Suppressor macrophage treated with lipopolysaccharide for 4 hours (primary cell): Measurements from ENCODE around the gene MBIP.
"Not testable (repeated sequence)": the region's sequence is repeated elsewhere in the genome, so short reads cannot be mapped to it uniquely, and the experiment has no call there.

ENCODE experiments used
- DNase-seq: peaks from one replicate; pipeline ENCODE4 v3.0.0-alpha.2; 2020

Gene MBIP

GRCh38 chr14:36320200-36320896, at the start of gene MBIP:
TSS of gene MBIP (minus strand) at chr14:36320637. CDS start at chr14:36320588, 49 bp downstream.
- peak; percentile 97 for DNase-seq

GRCh38 chr14:36367985-36368774, 47.7 kb upstream of the MBIP start:
- no peak for DNase-seq

GRCh38 chr14:36365766-36366165, 45.3 kb upstream of the MBIP start:
- DNase-seq = no peak

GRCh38 chr14:36363704-36364103, 43.3 kb upstream of the MBIP start:
- no peak for DNase-seq

GRCh38 chr14:36362648-36363047, 42.2 kb upstream of the MBIP start:
- no peak for DNase-seq

GRCh38 chr14:36361210-36361853, 40.9 kb upstream of the MBIP start:
- DNase-seq = peak; percentile 51

- no peak for DNase-seq
These were observed 36.4 kb upstream of the MBIP start for GRCh38 chr14:36356862-36357261.

GRCh38 chr14:36346052-36346451, 25.6 kb upstream of the MBIP start:
- no peak for DNase-seq

- DNase-seq = no peak
These were observed 23.8 kb upstream of the MBIP start for GRCh38 chr14:36344211-36344610.

- DNase-seq = not testable (repeated sequence)
These were observed 21.4 kb upstream of the MBIP start for GRCh38 chr14:36341811-36342210.

GRCh38 chr14:36340276-36340890, 19.9 kb upstream of the MBIP start:
- no peak for DNase-seq

- DNase-seq = peak; percentile 24
These were observed 19.4 kb upstream of the MBIP start for GRCh38 chr14:36339816-36340215.

- DNase-seq = no peak
These were observed 12.7 kb upstream of the MBIP start for GRCh38 chr14:36333119-36333518.

- DNase-seq = not testable (repeated sequence)
These were observed 7.1 kb upstream of the MBIP start for GRCh38 chr14:36327573-36327972.

- DNase-seq = no peak
These were observed 5.4 kb upstream of the MBIP start for GRCh38 chr14:36325853-36326252.

GRCh38 chr14:36324897-36325296, 4.5 kb upstream of the MBIP start:
- no peak for DNase-seq

GRCh38 chr14:36320897-36321381, 502 bp upstream of the MBIP start:
- DNase-seq = no peak

GRCh38 chr14:36319899-36320199, 588 bp downstream of the MBIP start:
- no peak for DNase-seq

GRCh38 chr14:36317650-36318049, 2.8 kb downstream of the MBIP start:
- no peak for DNase-seq

GRCh38 chr14:36316131-36316530, 4.3 kb downstream of the MBIP start:
- DNase-seq = no peak

GRCh38 chr14:36315159-36315853, 5.1 kb downstream of the MBIP start:
- no peak for DNase-seq

- no peak for DNase-seq
These were observed 6.5 kb downstream of the MBIP start for GRCh38 chr14:36313898-36314297.

GRCh38 chr14:36313206-36313605, 7.2 kb downstream of the MBIP start:
- DNase-seq = no peak
